Gastroesophageal sphincter (tissue), 4 donors: Measurements from ENCODE around the gene APEH. TPM values are rescaled to one million over a fixed set of nuclear protein-coding genes. Genes with fewer than 3 reads are reported as not detected.

Source experiments
- ATAC-seq: fragments of 150-250 bp; one replicate; pipeline ENCODE4 v1.9.1; 2016; ENCODE audit warnings: mild to moderate bottlenecking, moderate library complexity
- H3K27ac ChIP-seq, 4 donors: fragments of 200-600 bp; sonication (generic) in 3 of 4; 1 replicate in 3 of 4; 2 replicates in 1 of 4; pipeline ENCODE4 v1.5.1; 2016 to 2019
- H3K27me3 ChIP-seq: fragments of 200-600 bp; sonication (generic); one replicate; pipeline ENCODE4 v1.5.1; 2019
- H3K36me3 ChIP-seq, 2 donors: fragments of 200-600 bp; sonication (generic); one replicate each; pipeline ENCODE4 v1.5.1; 2019; ENCODE audit warnings: control low read depth in 1 of 2
- H3K4me1 ChIP-seq, 3 donors: fragments of 200-600 bp; sonication (generic); 1 replicate in 2 of 3; 2 replicates in 1 of 3; pipeline ENCODE4 v1.5.1; 2016 to 2019; ENCODE audit warnings: control low read depth in 2 of 3
- H3K4me3 ChIP-seq, 2 donors: fragments of 200-600 bp; sonication (generic); one replicate each; pipeline ENCODE4 v1.5.1; 2019; ENCODE audit warnings: mild to moderate bottlenecking in 1 of 2, moderate library complexity in 1 of 2
- H3K9me3 ChIP-seq, 3 donors: fragments of 200-600 bp; sonication (generic); one replicate each; pipeline ENCODE4 v1.5.1; 2017 to 2019; ENCODE audit warnings: control low read depth in 2 of 3
- EP300 ChIP-seq: sonication (generic); formaldehyde crosslinking; IDR thresholded peaks from one replicate; pipeline ENCODE4 v1.6.1; 2017; ENCODE audit warnings: antibody characterized with exemption, mild to moderate bottlenecking
- POLR2A ChIP-seq, 2 donors: fragments of 450-650 bp; IDR thresholded peaks; one replicate each; pipeline ENCODE4 v1.6.1; 2017; ENCODE audit warnings: antibody characterized with exemption in 2 of 2, mild to moderate bottlenecking in 2 of 2, moderate library complexity in 1 of 2
- POLR2AphosphoS5 ChIP-seq: sonication (generic); formaldehyde crosslinking; IDR thresholded peaks from one replicate; pipeline ENCODE4 v1.6.1; 2017; ENCODE audit warnings: antibody characterized with exemption
- WGBS, 2 donors: methylation state at CpG; one replicate each; pipeline ENCODE4 v1.1.5; 2018; ENCODE audit warnings: low coverage in 1 of 2; 5-methylcytosine and 5-hydroxymethylcytosine counted together
- total RNA-seq, 4 donors: library from RNA; depleted of rRNA; stranded (reverse); fragments of >200 nt; gene quantifications; one replicate each; pipeline ENCODE4 v1.1.0, GENCODE V29; 2016
- TF ChIP-seq, protein P1 (sequence below), 4 experiments: fragments of 200-600 bp in 2 of 4; fragments of 450-650 bp in 2 of 4; sonication (generic) in 1 of 4; IDR thresholded peaks; one replicate each; pipeline ENCODE4 v1.5.1; 2017 to 2019; ENCODE audit warnings: antibody characterized with exemption in 4 of 4, mild to moderate bottlenecking in 2 of 4, moderate library complexity in 2 of 4

APEH gene
- total RNA-seq, 4 donors from 2014 or later: 61.4 to 80.2 (median 71.5) TPM

DNA sequence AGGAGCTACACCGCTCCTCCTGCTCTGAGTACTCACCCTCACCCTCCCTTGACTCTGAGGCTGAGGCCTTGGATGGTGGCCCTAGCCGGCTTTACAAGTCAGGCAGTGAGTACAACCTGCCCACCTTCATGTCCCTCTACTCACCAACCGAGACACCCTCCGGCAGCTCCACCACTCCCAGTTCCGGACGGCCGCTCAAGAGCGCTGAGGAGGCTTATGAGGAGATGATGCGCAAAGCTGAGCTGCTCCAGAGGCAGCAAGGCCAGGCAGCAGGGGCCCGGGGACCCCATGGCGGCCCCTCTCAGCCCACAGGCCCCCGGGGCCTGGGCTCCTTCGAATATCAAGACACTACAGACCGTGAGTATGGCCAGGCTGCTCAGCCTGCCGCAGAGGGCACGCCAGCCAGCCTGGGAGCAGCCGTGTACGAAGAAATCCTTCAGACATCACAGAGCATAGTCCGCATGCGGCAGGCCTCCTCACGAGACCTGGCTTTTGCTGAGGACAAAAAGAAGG lies 21.2 kb upstream of the APEH start:
- Histone ChIP-seq H3K4me1 (peaks cover 0 to 5% (median 0%) of the 10 kb centered on the region in 3 donors), H3K4me3 (no peak overlapping the region), H3K36me3 (no peaks in the 10 kb centered on the region), H3K27me3 (peaks cover 15% of the 10 kb centered on the region), H3K9me3 (no peaks in the 10 kb centered on the region), H3K27ac (no peak overlapping the region)
- WGBS, 2 donors: 81 to 83% methylated on average over 6 to 9 of the region's 21 CpGs
- ATAC-seq: no peak
- TF ChIP-seq EP300: no peak

DNA sequence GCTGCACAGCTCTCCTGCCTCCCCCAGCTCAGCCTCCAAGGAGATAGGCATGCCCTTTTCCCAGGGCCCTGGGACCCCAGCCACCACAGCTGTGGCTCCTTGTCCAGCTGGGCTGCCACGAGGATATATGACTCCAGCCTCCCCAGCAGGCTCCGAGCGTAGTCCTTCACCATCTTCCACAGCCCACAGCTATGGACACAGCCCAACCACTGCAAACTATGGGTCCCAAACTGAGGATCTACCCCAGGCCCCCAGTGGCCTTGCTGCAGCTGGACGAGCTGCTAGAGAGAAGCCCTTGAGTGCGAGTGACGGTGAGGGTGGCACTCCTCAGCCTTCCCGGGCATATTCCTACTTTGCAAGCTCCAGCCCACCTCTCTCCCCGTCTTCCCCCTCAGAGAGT lies 20.5 kb upstream of the APEH start:
- H3K27ac ChIP-seq: no peak overlapping the region
- H3K36me3 ChIP-seq: no peaks in the 10 kb centered on the region
- H3K9me3 ChIP-seq: no peaks in the 10 kb centered on the region
- no peak for ATAC-seq
- H3K4me3 ChIP-seq: no peak overlapping the region
- TF ChIP-seq, protein P1, sequence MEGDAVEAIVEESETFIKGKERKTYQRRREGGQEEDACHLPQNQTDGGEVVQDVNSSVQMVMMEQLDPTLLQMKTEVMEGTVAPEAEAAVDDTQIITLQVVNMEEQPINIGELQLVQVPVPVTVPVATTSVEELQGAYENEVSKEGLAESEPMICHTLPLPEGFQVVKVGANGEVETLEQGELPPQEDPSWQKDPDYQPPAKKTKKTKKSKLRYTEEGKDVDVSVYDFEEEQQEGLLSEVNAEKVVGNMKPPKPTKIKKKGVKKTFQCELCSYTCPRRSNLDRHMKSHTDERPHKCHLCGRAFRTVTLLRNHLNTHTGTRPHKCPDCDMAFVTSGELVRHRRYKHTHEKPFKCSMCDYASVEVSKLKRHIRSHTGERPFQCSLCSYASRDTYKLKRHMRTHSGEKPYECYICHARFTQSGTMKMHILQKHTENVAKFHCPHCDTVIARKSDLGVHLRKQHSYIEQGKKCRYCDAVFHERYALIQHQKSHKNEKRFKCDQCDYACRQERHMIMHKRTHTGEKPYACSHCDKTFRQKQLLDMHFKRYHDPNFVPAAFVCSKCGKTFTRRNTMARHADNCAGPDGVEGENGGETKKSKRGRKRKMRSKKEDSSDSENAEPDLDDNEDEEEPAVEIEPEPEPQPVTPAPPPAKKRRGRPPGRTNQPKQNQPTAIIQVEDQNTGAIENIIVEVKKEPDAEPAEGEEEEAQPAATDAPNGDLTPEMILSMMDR (IDR thresholded peaks at IDR 0.05): no peak
- no peak for TF ChIP-seq POLR2A (IDR thresholded peaks at IDR 0.05)
- no peak for TF ChIP-seq POLR2AphosphoS5
- no peak for TF ChIP-seq EP300
- peaks cover 0 to 5% (median 0%) of the 10 kb centered on the region in 3 donors for H3K4me1 ChIP-seq
- H3K27me3 ChIP-seq: peaks cover 15% of the 10 kb centered on the region
- WGBS, 2 donors: 60 to 83% methylated on average over 1 of the region's 8 CpGs

DNA sequence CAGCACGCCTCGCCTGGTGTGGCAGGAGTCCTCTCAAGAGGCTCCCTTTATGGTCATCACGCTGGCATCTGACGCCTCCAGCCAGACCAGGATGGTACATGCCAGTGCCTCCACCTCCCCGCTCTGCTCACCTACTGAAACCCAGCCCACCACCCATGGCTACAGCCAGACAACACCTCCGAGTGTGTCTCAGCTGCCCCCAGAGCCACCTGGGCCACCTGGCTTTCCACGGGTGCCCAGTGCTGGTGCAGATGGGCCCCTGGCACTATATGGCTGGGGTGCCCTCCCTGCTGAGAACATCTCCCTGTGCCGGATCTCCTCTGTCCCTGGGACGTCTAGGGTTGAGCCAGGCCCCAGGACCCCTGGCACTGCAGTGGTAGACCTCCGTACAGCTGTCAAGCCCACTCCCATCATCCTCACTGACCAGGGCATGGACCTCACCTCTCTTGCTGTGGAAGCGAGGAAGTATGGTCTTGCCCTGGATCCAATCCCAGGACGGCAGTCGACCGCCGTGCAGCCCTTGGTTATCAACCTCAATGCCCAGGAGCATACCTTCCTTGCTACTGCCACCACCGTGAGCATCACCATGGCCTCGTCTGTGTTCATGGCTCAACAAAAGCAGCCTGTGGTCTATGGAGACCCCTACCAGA lies 19.9 kb upstream of the APEH start:
- TF ChIP-seq POLR2A (IDR thresholded peaks at IDR 0.05): no peak
- TF ChIP-seq, protein P1 (IDR thresholded peaks at IDR 0.05): no peak
- no peak for TF ChIP-seq POLR2AphosphoS5
- no peak for TF ChIP-seq EP300
- ATAC-seq: no peak
- Histone ChIP-seq H3K4me1 (peaks cover 0 to 5% (median 0%) of the 10 kb centered on the region in 3 donors), H3K27me3 (peaks cover 15% of the 10 kb centered on the region), H3K36me3 (no peaks in the 10 kb centered on the region), H3K4me3 (no peak overlapping the region), H3K9me3 (no peaks in the 10 kb centered on the region), H3K27ac (no peak overlapping the region)
- WGBS, 2 donors: no CpG with 5 or more reads among the region's 17 CpGs

DNA sequence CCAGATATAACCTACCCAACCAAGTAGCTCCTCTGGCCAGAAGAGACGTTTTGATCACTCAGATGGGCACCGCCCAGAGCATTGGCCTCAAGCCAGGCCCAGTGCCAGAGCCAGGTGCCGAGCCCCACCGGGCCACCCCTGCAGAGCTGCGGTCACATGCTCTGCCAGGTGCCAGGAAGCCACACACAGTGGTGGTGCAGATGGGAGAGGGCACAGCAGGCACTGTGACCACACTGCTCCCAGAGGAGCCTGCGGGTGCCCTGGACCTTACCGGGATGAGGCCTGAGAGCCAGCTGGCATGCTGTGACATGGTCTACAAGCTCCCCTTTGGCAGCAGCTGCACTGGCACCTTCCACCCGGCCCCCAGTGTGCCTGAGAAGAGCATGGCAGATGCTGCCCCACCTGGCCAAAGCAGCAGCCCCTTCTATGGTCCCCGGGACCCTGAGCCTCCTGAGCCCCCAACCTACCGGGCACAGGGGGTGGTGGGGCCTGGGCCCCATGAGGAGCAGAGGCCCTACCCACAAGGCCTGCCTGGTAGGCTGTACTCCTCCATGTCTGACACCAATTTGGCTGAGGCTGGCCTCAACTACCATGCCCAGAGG lies 19.1 kb upstream of the APEH start:
- 100% methylated on average over 1 of the region's 10 CpGs; no CpG with 5 or more reads in 1 of the 2 donors for WGBS, 2 donors
- H3K4me3 ChIP-seq: no peak overlapping the region
- H3K4me1 ChIP-seq: peaks cover 0 to 5% (median 0%) of the 10 kb centered on the region in 3 donors

DNA sequence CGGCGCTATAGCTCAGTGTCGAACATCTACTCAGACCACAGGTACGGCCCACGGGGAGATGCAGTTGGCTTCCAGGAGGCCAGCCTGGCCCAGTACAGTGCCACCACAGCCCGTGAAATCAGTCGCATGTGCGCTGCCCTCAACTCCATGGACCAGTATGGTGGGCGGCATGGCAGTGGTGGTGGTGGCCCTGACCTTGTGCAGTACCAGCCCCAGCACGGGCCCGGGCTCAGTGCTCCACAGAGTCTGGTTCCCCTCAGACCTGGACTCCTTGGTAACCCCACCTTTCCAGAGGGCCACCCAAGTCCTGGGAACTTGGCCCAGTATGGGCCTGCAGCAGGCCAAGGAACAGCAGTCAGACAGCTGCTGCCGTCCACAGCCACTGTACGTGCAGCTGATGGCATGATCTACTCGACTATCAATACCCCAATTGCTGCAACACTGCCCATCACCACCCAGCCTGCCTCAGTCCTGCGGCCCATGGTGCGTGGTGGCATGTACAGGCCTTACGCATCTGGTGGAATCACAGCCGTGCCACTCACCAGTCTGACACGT lies 18.3 kb upstream of the APEH start:
- Histone ChIP-seq H3K27ac (no peak overlapping the region), H3K27me3 (peaks cover 15% of the 10 kb centered on the region), H3K9me3 (no peaks in the 10 kb centered on the region), H3K4me3 (no peak overlapping the region), H3K36me3 (no peaks in the 10 kb centered on the region), H3K4me1 (peaks cover 0 to 5% (median 0%) of the 10 kb centered on the region in 3 donors)
- TF ChIP-seq, protein P1 (IDR thresholded peaks at IDR 0.05): no peak
- no peak for TF ChIP-seq POLR2AphosphoS5
- no peak for TF ChIP-seq POLR2A (IDR thresholded peaks at IDR 0.05)
- TF ChIP-seq EP300: no peak
- ATAC-seq: no peak
- WGBS, 2 donors: 97 to 100% methylated on average over 5 of the region's 19 CpGs

More for the DNA sequence above, 19.1 kb upstream of the APEH start:
- no peaks in the 10 kb centered on the region for H3K36me3 ChIP-seq
- H3K27ac ChIP-seq: no peak overlapping the region
- ATAC-seq: no peak
- H3K9me3 ChIP-seq: no peaks in the 10 kb centered on the region
- H3K27me3 ChIP-seq: peaks cover 15% of the 10 kb centered on the region
- no peak for TF ChIP-seq POLR2A (IDR thresholded peaks at IDR 0.05)
- TF ChIP-seq, protein P1 (IDR thresholded peaks at IDR 0.05): no peak
- TF ChIP-seq POLR2AphosphoS5: no peak
- no peak for TF ChIP-seq EP300
